ENCODE results near the gene BMPER. TPM values are rescaled to one million over a fixed set of nuclear protein-coding genes. Genes with fewer than 3 reads are reported as not detected.

Gene BMPER
- total RNA-seq, 2 experiments from 2014 or later = not detected

GRCh38 chr7:33933611-33934281 lies 28.4 kb downstream of the BMPER start:
- H3K36me3 Mint-ChIP-seq (ENCODE audit: low read depth) = no peaks in the 10 kb centered on the region
- Histone ChIP-seq H3K9me3 (ENCODE audit: control insufficient read depth in 1 of 2, insufficient read depth in 1 of 2, low read length in 2 of 2) (no peaks in the 10 kb centered on the region), H3K27ac (ENCODE audit: low read depth in 1 of 2, low read length in 2 of 2) (no peak overlapping the region), H3K27me3 (ENCODE audit: control insufficient read depth in 1 of 2, insufficient read depth in 2 of 2, low read length in 2 of 2) (peaks cover 3 to 17% of the 10 kb centered on the region in 2 experiments), H3K36me3 (ENCODE audit: insufficient read depth, low read length) (no peaks in the 10 kb centered on the region), H3K4me3 (ENCODE audit: low read length) (no peak overlapping the region), H3K4me1 (ENCODE audit: insufficient read depth, low read length) (peaks cover 3% of the 10 kb centered on the region)
- no peak overlapping the region for H3K4me3 Mint-ChIP-seq
- no peaks in the 10 kb centered on the region for H3K9me3 Mint-ChIP-seq
- no peak for TF ChIP-seq CTCF (IDR thresholded peaks at IDR 0.05)
- H3K27me3 Mint-ChIP-seq = peaks cover 29% of the 10 kb centered on the region
- ATAC-seq (ENCODE audit: poor library complexity) = no peak
- POLR2A ChIA-PET = no interaction called here
- H3K27ac Mint-ChIP-seq = no peak overlapping the region
- peaks cover 5% of the 10 kb centered on the region for H3K4me1 Mint-ChIP-seq (ENCODE audit: low read depth)
- CTCF ChIA-PET = interaction anchor here (0.7 to 1.7 kb wide), 5 partner anchors 11 to 750 kb away, joined by 3 to 7 read pairs (median 5); no protein-coding TSS in a partner anchor
- no peak for DNase-seq
- intact Hi-C loops (cut with DNase I, micrococcal nuclease) = loop anchor here (2.0 to 5.0 kb wide), 5 partner anchors 686 to 1241 kb away; no protein-coding TSS in a partner anchor

GRCh38 chr7:33934391-33934790 lies 29.1 kb downstream of the BMPER start:
- intact Hi-C loops (cut with DNase I, micrococcal nuclease) = loop anchor here in 1 of 2 experiments (5.0 kb wide), 3 partner anchors 687 to 1242 kb away; no protein-coding TSS in a partner anchor
- no peak overlapping the region for H3K4me3 Mint-ChIP-seq
- TF ChIP-seq CTCF (IDR thresholded peaks at IDR 0.05) = no peak
- no peak overlapping the region for H3K27ac Mint-ChIP-seq
- Histone ChIP-seq H3K27me3 (ENCODE audit: control insufficient read depth in 1 of 2, insufficient read depth in 2 of 2, low read length in 2 of 2) (peaks cover 3 to 15% of the 10 kb centered on the region in 2 experiments), H3K4me3 (ENCODE audit: low read length) (no peak overlapping the region), H3K36me3 (ENCODE audit: insufficient read depth, low read length) (no peaks in the 10 kb centered on the region), H3K4me1 (ENCODE audit: insufficient read depth, low read length) (peaks cover 3% of the 10 kb centered on the region), H3K9me3 (ENCODE audit: control insufficient read depth in 1 of 2, insufficient read depth in 1 of 2, low read length in 2 of 2) (no peaks in the 10 kb centered on the region), H3K27ac (ENCODE audit: low read depth in 1 of 2, low read length in 2 of 2) (no peak overlapping the region)
- H3K36me3 Mint-ChIP-seq (ENCODE audit: low read depth) = no peaks in the 10 kb centered on the region
- H3K27me3 Mint-ChIP-seq = peaks cover 29% of the 10 kb centered on the region
- peaks cover 5% of the 10 kb centered on the region for H3K4me1 Mint-ChIP-seq (ENCODE audit: low read depth)
- no peaks in the 10 kb centered on the region for H3K9me3 Mint-ChIP-seq
- DNase-seq (no peak), ATAC-seq (ENCODE audit: poor library complexity) (no peak)
- ChIA-PET CTCF (interaction anchor here (0.8 to 1.7 kb wide), 2 partner anchors 749 to 751 kb away, joined by 4 to 7 read pairs; no protein-coding TSS in a partner anchor), POLR2A (no interaction called here)

- H3K4me3 ChIP-seq (ENCODE audit: low read length) = no peak overlapping the region
- H3K27ac ChIP-seq (ENCODE audit: low read depth in 1 of 2, low read length in 2 of 2) = no peak overlapping the region
- no peaks in the 10 kb centered on the region for H3K36me3 Mint-ChIP-seq (ENCODE audit: low read depth)
- peaks cover 3% of the 10 kb centered on the region for H3K4me1 ChIP-seq (ENCODE audit: insufficient read depth, low read length)
- peaks cover 5% of the 10 kb centered on the region for H3K4me1 Mint-ChIP-seq (ENCODE audit: low read depth)
- H3K9me3 Mint-ChIP-seq = no peaks in the 10 kb centered on the region
- no peak for TF ChIP-seq CTCF (IDR thresholded peaks at IDR 0.05)
- H3K27me3 ChIP-seq (ENCODE audit: control insufficient read depth in 1 of 2, insufficient read depth in 2 of 2, low read length in 2 of 2) = peaks cover 3 to 7% of the 10 kb centered on the region in 2 experiments
- POLR2A ChIA-PET = no interaction called here
- DNase-seq (no peak), ATAC-seq (ENCODE audit: poor library complexity) (no peak)
- H3K27ac Mint-ChIP-seq = no peak overlapping the region
- no peaks in the 10 kb centered on the region for H3K9me3 ChIP-seq (ENCODE audit: control insufficient read depth in 1 of 2, insufficient read depth in 1 of 2, low read length in 2 of 2)
- intact Hi-C loops (cut with DNase I, micrococcal nuclease) = no loop called here
- H3K4me3 Mint-ChIP-seq = no peak overlapping the region
- CTCF ChIA-PET = no interaction called here
- H3K27me3 Mint-ChIP-seq = peaks cover 31% of the 10 kb centered on the region
- H3K36me3 ChIP-seq (ENCODE audit: insufficient read depth, low read length) = no peaks in the 10 kb centered on the region
Observed at GRCh38 chr7:33936503-33936902, 31.2 kb downstream of the BMPER start.
